Muscle layer of duodenum (tissue), 2 donors: ENCODE data around the gene SPATA25.
A peak's percentile ranks its signal among the peaks of the same experiment; 100 is the strongest.

ENCODE experiments used
- H3K27ac ChIP-seq: one replicate; pipeline ENCODE4 v1.7.0; 2013; ENCODE audit warnings: mild to moderate bottlenecking, low read length
- H3K27me3 ChIP-seq: one replicate; pipeline ENCODE4 v1.7.0; 2013; ENCODE audit warnings: low read depth, mild to moderate bottlenecking, control low read depth, low read length
- H3K36me3 ChIP-seq, 2 donors: one replicate each; pipeline ENCODE4 v1.7.0; 2013; ENCODE audit warnings: low read length in 2 of 2, control low read depth in 1 of 2, mild to moderate bottlenecking in 1 of 2; ENCODE audit not compliant: insufficient read depth in 2 of 2, control insufficient read depth in 1 of 2
- H3K4me1 ChIP-seq, 2 donors: one replicate each; pipeline ENCODE4 v1.7.0; 2013; ENCODE audit warnings: low read length in 2 of 2, mild to moderate bottlenecking in 2 of 2, control low read depth in 1 of 2, moderate library complexity in 1 of 2; ENCODE audit not compliant: insufficient read depth in 2 of 2, control insufficient read depth in 1 of 2
- H3K4me3 ChIP-seq, 2 donors: one replicate each; pipeline ENCODE4 v1.7.0; 2013; ENCODE audit warnings: low read length in 2 of 2, low read depth in 1 of 2, mild to moderate bottlenecking in 1 of 2
- H3K9me3 ChIP-seq, 2 donors: one replicate each; pipeline ENCODE4 v1.7.0; 2013; ENCODE audit warnings: low read length in 2 of 2, control low read depth in 1 of 2, mild to moderate bottlenecking in 1 of 2; ENCODE audit not compliant: control insufficient read depth in 1 of 2
- donor health status: healthy.

SPATA25 gene

DNA sequence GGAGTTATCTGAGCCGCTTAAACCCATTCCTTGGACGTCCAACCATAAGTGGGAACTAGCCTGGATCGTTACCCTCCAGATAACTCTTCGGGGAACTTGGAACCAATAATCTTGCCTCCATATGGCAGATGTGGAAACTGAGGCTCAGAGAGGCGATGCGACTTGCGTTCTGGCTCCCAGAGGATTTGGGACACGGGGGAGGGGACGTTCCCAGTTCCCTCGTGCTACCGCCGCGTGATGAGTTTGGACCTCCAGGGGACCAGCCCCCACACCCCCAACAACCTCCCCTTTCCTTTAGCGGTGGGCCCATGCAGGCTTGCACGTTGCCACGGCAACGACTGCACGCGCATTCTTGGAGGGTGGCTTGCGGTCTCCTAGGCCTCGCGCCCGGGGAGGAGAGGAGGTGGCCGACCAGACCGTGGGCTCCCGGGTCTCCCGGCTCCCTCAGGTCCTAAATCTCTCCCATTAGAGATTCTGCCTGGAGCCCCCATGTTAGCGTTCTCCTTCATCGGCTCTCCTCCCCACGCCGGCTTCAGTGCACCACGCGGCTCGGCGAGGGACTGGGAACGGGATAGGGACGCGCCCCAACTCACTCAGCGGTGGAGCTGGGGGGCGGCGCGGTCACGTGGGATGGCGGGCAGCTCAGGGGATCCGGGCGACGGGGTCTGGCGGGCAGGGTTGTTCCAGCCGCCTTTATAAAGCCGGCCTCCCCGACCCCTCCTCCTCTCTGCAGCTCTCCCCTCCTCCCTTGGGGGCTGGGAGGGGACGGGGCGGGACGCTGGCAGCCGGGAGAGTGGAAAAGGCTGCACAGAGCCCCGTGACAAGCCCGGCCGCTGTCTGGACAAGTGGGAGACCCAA, 24.3 kb upstream of the SPATA25 start, which contains the start of gene PLTP:
PLTP (minus strand) TSS at position 670 of the 858 bp plus-strand sequence. CDS start 703 bp downstream, outside the sequence.
- peaks cover 0 to 17% of the 10 kb centered on the region in 2 donors for H3K4me1 ChIP-seq
- H3K4me3 ChIP-seq, result peak within 1 kb of the TSS; percentile 72 to 84
- H3K27ac ChIP-seq, result peak within 1 kb of the TSS; percentile 67
- H3K27me3 ChIP-seq, result no peaks in the 10 kb centered on the region
- H3K36me3 ChIP-seq, result peaks cover 0 to 7% of the 10 kb centered on the region in 2 donors
- no peaks in the 10 kb centered on the region for H3K9me3 ChIP-seq

GRCh38 chr20:45910670-45911485, 23.5 kb upstream of the SPATA25 start:
- Histone ChIP-seq H3K4me3 (peak overlapping the region; percentile 72 to 84), H3K36me3 (peaks cover 4 to 7% of the 10 kb centered on the region in 2 donors), H3K9me3 (no peaks in the 10 kb centered on the region), H3K27ac (peak overlapping the region; percentile 67), H3K27me3 (no peaks in the 10 kb centered on the region), H3K4me1 (peaks cover 0 to 17% of the 10 kb centered on the region in 2 donors)

GRCh38 chr20:45909817-45910669, 22.6 kb upstream of the SPATA25 start:
- no peak overlapping the region for H3K27ac ChIP-seq
- H3K4me3 ChIP-seq, result peak overlapping the region in 1 of 2 donors; percentile 84
- peaks cover 10 to 14% of the 10 kb centered on the region in 2 donors for H3K36me3 ChIP-seq
- H3K27me3 ChIP-seq, result no peaks in the 10 kb centered on the region
- H3K9me3 ChIP-seq, result no peaks in the 10 kb centered on the region
- peaks cover 0 to 17% of the 10 kb centered on the region in 2 donors for H3K4me1 ChIP-seq

- no peaks in the 10 kb centered on the region for H3K9me3 ChIP-seq
- H3K4me3 ChIP-seq, result no peak overlapping the region
- H3K4me1 ChIP-seq, result peaks cover 0 to 17% of the 10 kb centered on the region in 2 donors
- H3K27me3 ChIP-seq, result no peaks in the 10 kb centered on the region
- peaks cover 10 to 20% of the 10 kb centered on the region in 2 donors for H3K36me3 ChIP-seq
- no peak overlapping the region for H3K27ac ChIP-seq
Observed at GRCh38 chr20:45909336-45909808, 21.9 kb upstream of the SPATA25 start.

GRCh38 chr20:45908084-45908483, 20.7 kb upstream of the SPATA25 start:
- Histone ChIP-seq H3K27ac (no peak overlapping the region), H3K36me3 (peaks cover 10 to 20% of the 10 kb centered on the region in 2 donors), H3K4me3 (no peak overlapping the region), H3K4me1 (peaks cover 0 to 17% of the 10 kb centered on the region in 2 donors), H3K27me3 (no peaks in the 10 kb centered on the region), H3K9me3 (no peaks in the 10 kb centered on the region)

DNA sequence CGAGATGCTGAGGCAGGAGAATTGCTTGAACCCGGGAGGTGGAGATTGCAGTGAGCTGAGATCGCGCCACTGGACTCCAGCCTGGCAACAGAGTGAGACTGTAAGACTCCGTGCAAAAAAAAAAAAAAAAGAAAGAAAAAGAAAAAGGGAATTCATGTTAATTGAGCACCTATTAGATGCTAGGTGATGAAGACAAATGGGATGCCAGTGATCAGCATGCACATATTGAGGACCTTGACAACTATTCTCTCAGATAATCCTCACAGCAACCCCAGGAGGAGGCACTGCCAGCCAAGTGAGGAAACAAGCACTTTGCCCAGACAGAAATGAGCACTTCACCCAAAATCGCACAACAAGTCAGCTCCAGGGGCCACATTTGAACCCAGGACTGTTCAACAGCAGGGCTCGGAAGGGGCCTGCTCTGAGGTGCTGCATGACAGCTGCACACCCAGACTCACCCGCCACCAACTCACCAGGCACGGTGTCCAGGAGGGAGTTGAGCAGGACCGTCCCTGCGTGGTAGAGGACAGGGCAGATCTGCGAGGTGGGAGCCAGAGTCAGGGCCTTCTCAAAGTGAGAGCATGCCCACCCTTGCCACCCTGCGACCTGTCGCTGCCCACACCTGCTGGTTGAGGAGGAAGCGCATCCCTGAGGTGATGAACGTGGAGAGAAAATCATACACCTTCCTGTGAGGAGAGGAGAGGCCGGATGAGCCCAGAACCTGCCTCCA, 20.0 kb upstream of the SPATA25 start:
- no peak overlapping the region for H3K27ac ChIP-seq

GRCh38 chr20:45905505-45906079, 18.2 kb upstream of the SPATA25 start:
- Histone ChIP-seq H3K27me3 (no peaks in the 10 kb centered on the region), H3K36me3 (peaks cover 10 to 32% of the 10 kb centered on the region in 2 donors), H3K4me3 (no peak overlapping the region), H3K9me3 (no peaks in the 10 kb centered on the region), H3K4me1 (no peaks in the 10 kb centered on the region), H3K27ac (no peak overlapping the region)

More for the DNA sequence above, 20.0 kb upstream of the SPATA25 start:
- H3K27me3 ChIP-seq, result no peaks in the 10 kb centered on the region
- peaks cover 0 to 13% of the 10 kb centered on the region in 2 donors for H3K4me1 ChIP-seq
- H3K4me3 ChIP-seq, result no peak overlapping the region
- peaks cover 10 to 22% of the 10 kb centered on the region in 2 donors for H3K36me3 ChIP-seq
- H3K9me3 ChIP-seq, result no peaks in the 10 kb centered on the region

- no peaks in the 10 kb centered on the region for H3K9me3 ChIP-seq
- no peaks in the 10 kb centered on the region for H3K27me3 ChIP-seq
- H3K4me1 ChIP-seq, result no peaks in the 10 kb centered on the region
- H3K27ac ChIP-seq, result no peak overlapping the region
- H3K4me3 ChIP-seq, result no peak overlapping the region
- H3K36me3 ChIP-seq, result peaks cover 10 to 32% of the 10 kb centered on the region in 2 donors
Observed at GRCh38 chr20:45904583-45905504, 17.4 kb upstream of the SPATA25 start.

DNA sequence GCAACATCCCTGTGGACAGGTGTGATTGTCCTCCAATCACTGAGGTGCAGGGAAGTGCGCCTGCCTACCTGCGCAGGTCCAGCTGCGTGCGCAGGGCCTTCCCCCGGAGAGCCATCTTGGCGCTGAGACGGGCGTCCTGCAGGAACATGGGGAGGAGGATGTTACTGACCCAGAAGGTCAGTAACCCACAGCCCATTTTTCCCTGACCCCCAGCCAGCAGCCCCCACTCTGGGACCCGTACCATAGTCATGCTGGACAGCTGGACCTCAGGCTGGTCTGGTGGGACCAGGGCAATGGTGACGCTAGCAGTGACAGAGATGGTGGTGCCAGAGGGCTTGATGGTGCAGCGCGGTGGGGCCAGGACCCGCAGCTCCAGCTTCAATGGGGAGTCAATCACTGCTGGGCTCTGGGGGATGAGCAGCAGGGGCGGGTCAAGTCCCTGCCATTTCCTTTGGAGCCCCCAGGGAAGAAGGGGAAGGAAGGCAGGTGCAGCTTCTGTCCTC, 14.8 kb upstream of the SPATA25 start:
- H3K9me3 ChIP-seq, result no peaks in the 10 kb centered on the region
- peaks cover 22 to 49% of the 10 kb centered on the region in 2 donors for H3K36me3 ChIP-seq
- no peak overlapping the region for H3K27ac ChIP-seq
- no peaks in the 10 kb centered on the region for H3K4me1 ChIP-seq
- H3K4me3 ChIP-seq, result no peak overlapping the region
- H3K27me3 ChIP-seq, result no peaks in the 10 kb centered on the region
